ENCODE measurements around the gene SMIM45.

SMIM45 gene

DNA sequence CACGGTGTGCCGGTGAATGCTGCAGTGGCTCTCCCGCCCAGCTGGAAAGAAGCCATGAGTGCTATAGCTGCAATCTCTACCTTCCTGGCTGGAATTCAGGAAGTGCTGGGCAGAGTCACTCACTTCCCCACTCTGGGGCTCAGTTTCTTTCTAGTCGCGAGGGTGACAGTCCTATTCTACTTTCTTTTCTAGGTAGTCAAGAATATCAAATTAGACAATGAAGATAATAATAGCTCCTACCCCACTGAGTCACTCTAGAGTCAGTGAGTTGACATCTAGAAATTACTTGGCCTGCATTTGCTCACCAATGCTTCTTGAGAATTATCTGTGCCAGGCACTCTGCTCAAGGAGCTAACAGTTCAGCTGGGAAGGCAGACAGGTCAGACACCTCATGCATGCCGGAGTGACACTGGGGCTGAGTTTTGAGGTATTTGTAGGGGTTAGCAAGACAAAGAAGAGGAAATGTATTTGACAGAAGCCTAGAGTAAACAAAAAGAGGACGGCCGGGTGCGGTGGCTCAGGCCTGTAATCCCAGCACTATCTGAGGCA is 8.2 kb upstream of the SMIM45 start:
- Histone ChIP-seq H3K4me1 (ENCODE audit: control insufficient read depth, insufficient read depth, low read length) (no peaks in the 10 kb centered on the region; the same call in 1 of the 2 replicates), H3K27ac (ENCODE audit: extremely low read depth, low read depth, low read length) (0 out of 2 replicates have a peak overlapping the region, but pooled peaks have one; percentile 13), H3K9me3 (ENCODE audit: control insufficient read depth, insufficient read depth, low read depth, low read length) (no peaks in the 10 kb centered on the region), H3K4me3 (ENCODE audit: low read depth, low read length) (no peak overlapping the region), H3K36me3 (ENCODE audit: control insufficient read depth in 2 of 2, insufficient read depth in 1 of 2, low read length in 2 of 2) (peaks cover 41 to 66% of the 10 kb centered on the region in 2 experiments; a peak in 2 of 3 replicates)
- POLR2A ChIA-PET, result interaction anchor here (0.9 to 1.6 kb wide), 4 partner anchors 9 to 270 kb away, joined by 3 to 8 read pairs (median 4); no protein-coding TSS in a partner anchor
- CTCF ChIA-PET, result interaction anchor here (0.6 to 2.7 kb wide), 4 partner anchors 19 to 500 kb away, joined by 3 to 18 read pairs (median 4); no protein-coding TSS in a partner anchor
- TF ChIP-seq ZNF654 (tag by site-specific recombination; IDR thresholded peaks at IDR 0.05; ENCODE audit: low read depth) (no peak), SP7 (tag by site-specific recombination; IDR thresholded peaks at IDR 0.05) (no peak), ZNF571 (tag by site-specific recombination; IDR thresholded peaks at IDR 0.05) (no peak), ZIC2 (tag by site-specific recombination; IDR thresholded peaks at IDR 0.05) (no peak), ZNF548 (tag by site-specific recombination; IDR thresholded peaks at IDR 0.05) (no peak), ZNF555 (tag by site-specific recombination; conservative IDR thresholded peaks at IDR 0.05) (no peak), YY2 (tag by site-specific recombination; IDR thresholded peaks at IDR 0.05) (no peak), PRDM1 (tag by site-specific recombination; IDR thresholded peaks at IDR 0.05) (no peak), ZNF423 (tag by site-specific recombination; IDR thresholded peaks at IDR 0.05) (no peak), ZNF335 (tag by site-specific recombination; conservative IDR thresholded peaks at IDR 0.05) (no peak), ZNF76 (tag by site-specific recombination; IDR thresholded peaks at IDR 0.05; ENCODE audit: borderline replicate concordance, low read depth) (no peak), GLI2 (tag by site-specific recombination; IDR thresholded peaks at IDR 0.05; ENCODE audit: borderline replicate concordance, low read depth) (no peak)
- TF ChIP-seq, protein P1, sequence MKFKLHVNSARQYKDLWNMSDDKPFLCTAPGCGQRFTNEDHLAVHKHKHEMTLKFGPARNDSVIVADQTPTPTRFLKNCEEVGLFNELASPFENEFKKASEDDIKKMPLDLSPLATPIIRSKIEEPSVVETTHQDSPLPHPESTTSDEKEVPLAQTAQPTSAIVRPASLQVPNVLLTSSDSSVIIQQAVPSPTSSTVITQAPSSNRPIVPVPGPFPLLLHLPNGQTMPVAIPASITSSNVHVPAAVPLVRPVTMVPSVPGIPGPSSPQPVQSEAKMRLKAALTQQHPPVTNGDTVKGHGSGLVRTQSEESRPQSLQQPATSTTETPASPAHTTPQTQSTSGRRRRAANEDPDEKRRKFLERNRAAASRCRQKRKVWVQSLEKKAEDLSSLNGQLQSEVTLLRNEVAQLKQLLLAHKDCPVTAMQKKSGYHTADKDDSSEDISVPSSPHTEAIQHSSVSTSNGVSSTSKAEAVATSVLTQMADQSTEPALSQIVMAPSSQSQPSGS (tag by site-specific recombination; IDR thresholded peaks at IDR 0.05; ENCODE audit: low read depth), result no peak

- Histone ChIP-seq H3K36me3 (ENCODE audit: control insufficient read depth in 2 of 2, insufficient read depth in 1 of 2, low read length in 2 of 2) (peaks cover 27 to 37% of the 10 kb centered on the region in 2 experiments; a peak in 2 of 3 replicates), H3K4me1 (ENCODE audit: control insufficient read depth, insufficient read depth, low read length) (no peaks in the 10 kb centered on the region), H3K27ac (ENCODE audit: extremely low read depth, low read depth, low read length) (peak within 1 kb of the TSS; percentile 90), H3K4me3 (ENCODE audit: low read depth, low read length) (peak within 1 kb of the TSS; percentile 68), H3K9me3 (ENCODE audit: control insufficient read depth, insufficient read depth, low read depth, low read length) (no peaks in the 10 kb centered on the region)
- ChIA-PET POLR2A (interaction anchor here (0.5 to 2.5 kb wide), 44 partner anchors 9 to 668 kb away, joined by 3 to 31 read pairs (median 4); partner anchors contain the start of genes CCDC134, DESI1, NAGA and NDUFA6), CTCF (interaction anchor here (0.7 to 3.2 kb wide), 17 partner anchors 10 to 498 kb away, joined by 3 to 26 read pairs (median 4); no protein-coding TSS in a partner anchor)
- TF ChIP-seq TRIM28 (IDR thresholded peaks at IDR 0.05; ENCODE audit: borderline replicate concordance, low read length), result 0 out of 2 replicates have a peak, but pooled peaks have one; percentile 14
- TF ChIP-seq, protein P2, sequence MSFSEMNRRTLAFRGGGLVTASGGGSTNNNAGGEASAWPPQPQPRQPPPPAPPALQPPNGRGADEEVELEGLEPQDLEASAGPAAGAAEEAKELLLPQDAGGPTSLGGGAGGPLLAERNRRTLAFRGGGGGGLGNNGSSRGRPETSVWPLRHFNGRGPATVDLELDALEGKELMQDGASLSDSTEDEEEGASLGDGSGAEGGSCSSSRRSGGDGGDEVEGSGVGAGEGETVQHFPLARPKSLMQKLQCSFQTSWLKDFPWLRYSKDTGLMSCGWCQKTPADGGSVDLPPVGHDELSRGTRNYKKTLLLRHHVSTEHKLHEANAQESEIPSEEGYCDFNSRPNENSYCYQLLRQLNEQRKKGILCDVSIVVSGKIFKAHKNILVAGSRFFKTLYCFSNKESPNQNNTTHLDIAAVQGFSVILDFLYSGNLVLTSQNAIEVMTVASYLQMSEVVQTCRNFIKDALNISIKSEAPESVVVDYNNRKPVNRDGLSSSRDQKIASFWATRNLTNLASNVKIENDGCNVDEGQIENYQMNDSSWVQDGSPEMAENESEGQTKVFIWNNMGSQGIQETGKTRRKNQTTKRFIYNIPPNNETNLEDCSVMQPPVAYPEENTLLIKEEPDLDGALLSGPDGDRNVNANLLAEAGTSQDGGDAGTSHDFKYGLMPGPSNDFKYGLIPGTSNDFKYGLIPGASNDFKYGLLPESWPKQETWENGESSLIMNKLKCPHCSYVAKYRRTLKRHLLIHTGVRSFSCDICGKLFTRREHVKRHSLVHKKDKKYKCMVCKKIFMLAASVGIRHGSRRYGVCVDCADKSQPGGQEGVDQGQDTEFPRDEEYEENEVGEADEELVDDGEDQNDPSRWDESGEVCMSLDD (tag by site-specific recombination; IDR thresholded peaks at IDR 0.05), result peak; percentile 68; the same call in 1 of the 2 replicates
- no peak for TF ChIP-seq ZNF521 (tag by site-specific recombination; IDR thresholded peaks at IDR 0.05)
- TF ChIP-seq GLIS1 (tag by site-specific recombination; IDR thresholded peaks at IDR 0.05), result peak; percentile 98
- TF ChIP-seq ZNF791 (tag by site-specific recombination; IDR thresholded peaks at IDR 0.05), result no peak
- TF ChIP-seq BCL11B (tag by site-specific recombination; IDR thresholded peaks at IDR 0.05; ENCODE audit: low read depth), result peak; percentile 79
- peak; percentile 93 for TF ChIP-seq ZBTB8A (tag by site-specific recombination; IDR thresholded peaks at IDR 0.05)
- TF ChIP-seq ZNF335 (tag by site-specific recombination; conservative IDR thresholded peaks at IDR 0.05), result peak; percentile 50
- TF ChIP-seq ZNF561 (tag by site-specific recombination; IDR thresholded peaks at IDR 0.05; ENCODE audit: borderline replicate concordance), result no peak; the same call in 1 of the 2 replicates
- TF ChIP-seq GLIS2 (tag by site-specific recombination; IDR thresholded peaks at IDR 0.05), result peak; percentile 100
- peak; percentile 50; the same call in 1 of the 2 replicates for TF ChIP-seq BCL11A (tag by site-specific recombination; IDR thresholded peaks at IDR 0.05; ENCODE audit: low read depth)
- TF ChIP-seq ZNF280C (tag by site-specific recombination; IDR thresholded peaks at IDR 0.05), result no peak
- TF ChIP-seq KLF10 (tag by site-specific recombination; IDR thresholded peaks at IDR 0.05), result peak; percentile 73
- TF ChIP-seq, protein P3, sequence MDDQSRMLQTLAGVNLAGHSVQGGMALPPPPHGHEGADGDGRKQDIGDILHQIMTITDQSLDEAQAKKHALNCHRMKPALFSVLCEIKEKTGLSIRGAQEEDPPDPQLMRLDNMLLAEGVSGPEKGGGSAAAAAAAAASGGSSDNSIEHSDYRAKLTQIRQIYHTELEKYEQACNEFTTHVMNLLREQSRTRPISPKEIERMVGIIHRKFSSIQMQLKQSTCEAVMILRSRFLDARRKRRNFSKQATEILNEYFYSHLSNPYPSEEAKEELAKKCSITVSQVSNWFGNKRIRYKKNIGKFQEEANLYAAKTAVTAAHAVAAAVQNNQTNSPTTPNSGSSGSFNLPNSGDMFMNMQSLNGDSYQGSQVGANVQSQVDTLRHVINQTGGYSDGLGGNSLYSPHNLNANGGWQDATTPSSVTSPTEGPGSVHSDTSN (CRISPR knock-in tag; IDR thresholded peaks at IDR 0.05), result peak; percentile 89
These were observed 5.1 kb upstream of the SMIM45 start, which contains the start of gene CENPM for GRCh38 chr22:41946629-41947423. TSS of gene CENPM (minus strand) at chr22:41947152. CDS start at chr22:41947076, 76 bp downstream.
